Transverse colon (tissue), 3 donors: ENCODE data around the gene CNTN4.

Experiments
- EP300 ChIP-seq: sonication (generic); formaldehyde crosslinking; IDR thresholded peaks from one replicate; pipeline ENCODE4 v1.6.1; 2017; ENCODE audit warnings: antibody characterized with exemption, low read depth
- POLR2A ChIP-seq: fragments of 450-650 bp; IDR thresholded peaks from one replicate; pipeline ENCODE4 v1.6.1; 2016; ENCODE audit warnings: antibody characterized with exemption, mild to moderate bottlenecking, moderate library complexity
- TF ChIP-seq, protein P1 (sequence below), 5 experiments: fragments of 200-600 bp in 3 of 5; fragments of 450-650 bp in 2 of 5; sonication (generic) in 3 of 5; IDR thresholded peaks; 1 replicate in 2 of 5; 2 replicates in 3 of 5; pipeline ENCODE4 v1.5.1; 2016 to 2017; ENCODE audit warnings: antibody characterized with exemption in 5 of 5, inconsistent platforms in 3 of 5, mild to moderate bottlenecking in 2 of 5, moderate library complexity in 1 of 5

DNA sequence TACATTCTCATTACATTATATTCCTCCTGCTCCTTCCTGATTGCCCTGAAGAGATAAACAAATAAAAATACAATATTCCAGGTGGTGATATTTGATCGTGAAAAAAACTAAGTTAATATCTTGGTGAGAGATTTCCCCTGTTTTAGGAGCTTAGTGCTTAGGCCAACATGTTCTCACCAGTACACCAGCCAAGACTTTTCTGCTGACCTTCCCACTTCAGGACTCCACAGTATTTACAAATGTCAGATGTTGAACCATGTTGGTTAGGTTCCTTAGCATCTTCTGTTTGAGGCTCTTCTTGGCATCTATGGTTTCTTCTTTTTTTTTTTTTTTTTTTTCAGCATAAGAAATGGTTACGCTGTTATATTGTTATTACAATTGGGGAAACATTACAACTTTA lies 764.5 kb downstream of the CNTN4 start:
- TF ChIP-seq, protein P1, sequence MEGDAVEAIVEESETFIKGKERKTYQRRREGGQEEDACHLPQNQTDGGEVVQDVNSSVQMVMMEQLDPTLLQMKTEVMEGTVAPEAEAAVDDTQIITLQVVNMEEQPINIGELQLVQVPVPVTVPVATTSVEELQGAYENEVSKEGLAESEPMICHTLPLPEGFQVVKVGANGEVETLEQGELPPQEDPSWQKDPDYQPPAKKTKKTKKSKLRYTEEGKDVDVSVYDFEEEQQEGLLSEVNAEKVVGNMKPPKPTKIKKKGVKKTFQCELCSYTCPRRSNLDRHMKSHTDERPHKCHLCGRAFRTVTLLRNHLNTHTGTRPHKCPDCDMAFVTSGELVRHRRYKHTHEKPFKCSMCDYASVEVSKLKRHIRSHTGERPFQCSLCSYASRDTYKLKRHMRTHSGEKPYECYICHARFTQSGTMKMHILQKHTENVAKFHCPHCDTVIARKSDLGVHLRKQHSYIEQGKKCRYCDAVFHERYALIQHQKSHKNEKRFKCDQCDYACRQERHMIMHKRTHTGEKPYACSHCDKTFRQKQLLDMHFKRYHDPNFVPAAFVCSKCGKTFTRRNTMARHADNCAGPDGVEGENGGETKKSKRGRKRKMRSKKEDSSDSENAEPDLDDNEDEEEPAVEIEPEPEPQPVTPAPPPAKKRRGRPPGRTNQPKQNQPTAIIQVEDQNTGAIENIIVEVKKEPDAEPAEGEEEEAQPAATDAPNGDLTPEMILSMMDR (IDR thresholded peaks at IDR 0.05): no peak
- TF ChIP-seq POLR2A: no peak
- TF ChIP-seq EP300: no peak
